Peyer's patch (tissue), 4 donors: Measurements from ENCODE around the gene USH2A.

Source experiments
- POLR2A ChIP-seq, 2 donors: fragments of 450-650 bp; IDR thresholded peaks; one replicate each; pipeline ENCODE4 v1.5.1; 2017; ENCODE audit warnings: antibody characterized with exemption in 2 of 2, mild to moderate bottlenecking in 2 of 2, moderate library complexity in 2 of 2
- TF ChIP-seq, protein P1 (sequence below), 6 experiments: fragments of 450-650 bp in 4 of 6; fragments of 200-600 bp in 2 of 6; sonication (generic) in 1 of 6; IDR thresholded peaks; one replicate each; pipeline ENCODE4 v1.5.1; 2017 to 2019; ENCODE audit warnings: antibody characterized with exemption in 6 of 6, mild to moderate bottlenecking in 3 of 6, moderate library complexity in 1 of 6

DNA sequence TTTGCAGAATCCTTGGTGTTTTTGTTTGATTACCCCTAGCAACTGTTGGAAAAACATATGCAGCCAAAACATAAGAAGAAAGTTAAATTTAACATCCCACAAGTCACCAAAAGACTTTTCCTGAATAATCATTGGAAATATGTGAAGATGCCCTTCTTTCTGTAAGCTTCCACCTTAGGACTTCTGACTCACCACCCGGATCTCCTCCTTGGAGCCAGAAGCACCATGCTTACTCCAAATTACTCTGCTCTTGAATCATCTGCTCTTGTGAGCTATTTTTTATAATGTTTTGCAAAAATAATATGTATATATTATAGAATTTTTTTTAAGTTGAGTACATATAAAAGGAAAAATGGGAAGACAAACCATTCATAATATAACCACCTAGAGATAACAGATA is 464.4 kb downstream of the USH2A start:
- TF ChIP-seq, protein P1, sequence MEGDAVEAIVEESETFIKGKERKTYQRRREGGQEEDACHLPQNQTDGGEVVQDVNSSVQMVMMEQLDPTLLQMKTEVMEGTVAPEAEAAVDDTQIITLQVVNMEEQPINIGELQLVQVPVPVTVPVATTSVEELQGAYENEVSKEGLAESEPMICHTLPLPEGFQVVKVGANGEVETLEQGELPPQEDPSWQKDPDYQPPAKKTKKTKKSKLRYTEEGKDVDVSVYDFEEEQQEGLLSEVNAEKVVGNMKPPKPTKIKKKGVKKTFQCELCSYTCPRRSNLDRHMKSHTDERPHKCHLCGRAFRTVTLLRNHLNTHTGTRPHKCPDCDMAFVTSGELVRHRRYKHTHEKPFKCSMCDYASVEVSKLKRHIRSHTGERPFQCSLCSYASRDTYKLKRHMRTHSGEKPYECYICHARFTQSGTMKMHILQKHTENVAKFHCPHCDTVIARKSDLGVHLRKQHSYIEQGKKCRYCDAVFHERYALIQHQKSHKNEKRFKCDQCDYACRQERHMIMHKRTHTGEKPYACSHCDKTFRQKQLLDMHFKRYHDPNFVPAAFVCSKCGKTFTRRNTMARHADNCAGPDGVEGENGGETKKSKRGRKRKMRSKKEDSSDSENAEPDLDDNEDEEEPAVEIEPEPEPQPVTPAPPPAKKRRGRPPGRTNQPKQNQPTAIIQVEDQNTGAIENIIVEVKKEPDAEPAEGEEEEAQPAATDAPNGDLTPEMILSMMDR (IDR thresholded peaks at IDR 0.05): no peak
- no peak for TF ChIP-seq POLR2A (IDR thresholded peaks at IDR 0.05)
